Body of pancreas (tissue), 4 donors: Measurements from ENCODE around the gene RDH16. TPM values are rescaled to one million over a fixed set of nuclear protein-coding genes. Genes with fewer than 3 reads are reported as not detected.

Experiments
- ATAC-seq: fragments of 150-250 bp; one replicate; pipeline ENCODE4 v1.9.1; 2016
- DNase-seq, 4 donors: peaks; one replicate each; pipeline ENCODE4 v3.0.0-alpha.2; 2019
- H3K27ac ChIP-seq, 4 donors: fragments of 200-600 bp; sonication (generic); 1 replicate in 3 of 4; 2 replicates in 1 of 4; pipeline versions ENCODE4 v1.5.1 to v1.6.1; 2016 to 2019; ENCODE audit warnings: mild to moderate bottlenecking in 1 of 4, mixed read lengths in 1 of 4, moderate library complexity in 1 of 4
- H3K27me3 ChIP-seq, 2 donors: fragments of 200-600 bp; sonication (generic); one replicate each; pipeline ENCODE4 v1.6.0; 2016; ENCODE audit warnings: mild to moderate bottlenecking in 1 of 2
- H3K36me3 ChIP-seq, 2 donors: fragments of 200-600 bp; sonication (generic); replicated peaks in 1 of 2; 2 replicates each; pipeline ENCODE4 v1.5.1; 2016; ENCODE audit warnings: low read depth in 2 of 2; ENCODE audit not compliant: insufficient read depth in 1 of 2
- H3K4me1 ChIP-seq: fragments of 200-600 bp; sonication (generic); one replicate; pipeline ENCODE4 v1.6.0; 2016
- H3K4me3 ChIP-seq, 2 donors: fragments of 200-600 bp; sonication (generic); 1 replicate in 1 of 2; 2 replicates in 1 of 2; pipeline ENCODE4 v1.5.1; 2016 to 2019
- H3K9me3 ChIP-seq, 3 donors: fragments of 200-600 bp; sonication (generic); 1 replicate in 2 of 3; 2 replicates in 1 of 3; pipeline ENCODE4 v1.5.1; 2016
- CTCF ChIP-seq, 7 experiments: fragments of 450-650 bp in 4 of 7; fragments of 200-600 bp in 3 of 7; sonication (generic) in 3 of 7; IDR thresholded peaks; one replicate each; pipeline ENCODE4 v1.5.1; 2016 to 2019; ENCODE audit warnings: antibody characterized with exemption in 7 of 7
- POLR2A ChIP-seq, 3 donors: fragments of 450-650 bp; IDR thresholded peaks; one replicate each; pipeline ENCODE4 v1.6.1; 2016; ENCODE audit warnings: antibody characterized with exemption in 3 of 3, mild to moderate bottlenecking in 2 of 3
- WGBS, 2 donors: methylation state at CpG; one replicate each; pipeline ENCODE4 v1.1.5; 2017; 5-methylcytosine and 5-hydroxymethylcytosine counted together
- intact Hi-C: fragments of 100-400 bp; cut with DNase I; formaldehyde crosslinking; loops from one replicate; pipeline ENCODE4 v1.15.1; 2023
- total RNA-seq, 2 donors: library from RNA; depleted of rRNA; stranded (reverse); fragments of >200 nt; gene quantifications; one replicate each; pipeline ENCODE4 v1.1.0, GENCODE V29; 2016

Gene RDH16, protein sequence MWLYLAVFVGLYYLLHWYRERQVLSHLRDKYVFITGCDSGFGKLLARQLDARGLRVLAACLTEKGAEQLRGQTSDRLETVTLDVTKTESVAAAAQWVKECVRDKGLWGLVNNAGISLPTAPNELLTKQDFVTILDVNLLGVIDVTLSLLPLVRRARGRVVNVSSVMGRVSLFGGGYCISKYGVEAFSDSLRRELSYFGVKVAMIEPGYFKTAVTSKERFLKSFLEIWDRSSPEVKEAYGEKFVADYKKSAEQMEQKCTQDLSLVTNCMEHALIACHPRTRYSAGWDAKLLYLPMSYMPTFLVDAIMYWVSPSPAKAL
- 1 to 10 TPM in 1 of 2 donors, under 1 TPM in 1; 0.99 to 1.3 TPM for total RNA-seq

DNA sequence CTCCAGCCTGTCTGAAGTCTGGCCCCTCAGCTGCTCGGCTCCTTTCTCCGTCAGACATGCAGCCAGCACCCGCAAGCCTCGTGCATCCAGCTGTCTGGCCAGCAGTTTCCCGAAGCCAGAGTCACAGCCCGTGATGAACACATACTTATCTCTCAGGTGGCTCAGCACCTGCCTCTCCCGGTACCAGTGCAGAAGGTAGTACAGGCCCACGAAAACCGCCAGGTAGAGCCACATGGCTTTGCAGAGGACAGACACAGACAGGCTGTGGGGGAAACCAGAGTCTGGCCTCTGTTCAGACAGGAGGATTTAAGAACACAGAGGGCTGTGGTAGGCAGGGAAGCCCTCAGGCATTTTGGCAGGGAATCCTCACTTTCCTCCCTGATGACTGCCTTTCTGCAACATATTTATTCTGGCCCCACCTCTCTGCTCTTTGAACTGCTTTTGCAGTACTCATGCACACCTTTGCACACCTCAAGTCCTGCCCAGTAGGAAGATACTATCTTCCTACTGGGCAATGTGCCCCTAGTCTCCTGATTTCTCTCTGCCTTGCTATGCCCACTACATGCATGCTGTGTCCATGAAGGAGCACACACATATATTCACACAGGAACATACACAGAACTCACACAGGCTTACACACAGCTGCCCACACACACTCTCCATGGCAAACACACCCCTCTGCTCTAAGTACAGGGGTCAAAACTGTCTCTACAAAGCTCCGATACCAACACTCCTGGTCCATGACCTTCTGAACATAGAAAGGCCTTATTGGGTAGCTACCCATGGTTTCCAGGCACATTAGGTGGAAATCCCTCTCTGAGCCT lies at the start of gene RDH16:
TSS of gene RDH16 (minus strand) at position 380 of the 824 bp plus-strand sequence. CDS start at position 234, 146 bp downstream.
- Histone ChIP-seq H3K4me3 (no peak within 1 kb of the TSS), H3K9me3 (no peaks in the 10 kb centered on the region), H3K4me1 (no peaks in the 10 kb centered on the region), H3K27me3 (no peaks in the 10 kb centered on the region), H3K27ac (no peak within 1 kb of the TSS), H3K36me3 (no peaks in the 10 kb centered on the region)
- ATAC-seq (no peak), DNase-seq (no peak)
- intact Hi-C loops: no loop called here
- TF ChIP-seq CTCF (IDR thresholded peaks at IDR 0.05): no peak
- TF ChIP-seq POLR2A (IDR thresholded peaks at IDR 0.05): no peak
- 85 to 86% methylated on average over 10 of the region's 10 CpGs for WGBS, 2 donors

GRCh38 chr12:57006809-57007475 lies 49.5 kb upstream of the RDH16 start:
- Histone ChIP-seq H3K27ac (peak overlapping the region in 3 of 4 donors; percentile 37 to 51 (median 48)), H3K36me3 (peaks cover 0 to 7% of the 10 kb centered on the region in 2 donors), H3K27me3 (no peaks in the 10 kb centered on the region), H3K4me1 (peaks cover 17% of the 10 kb centered on the region), H3K9me3 (no peaks in the 10 kb centered on the region), H3K4me3 (no peak overlapping the region)
- ATAC-seq: no peak
- no peak for DNase-seq
- no peak for TF ChIP-seq CTCF (IDR thresholded peaks at IDR 0.05)
- no peak for TF ChIP-seq POLR2A (IDR thresholded peaks at IDR 0.05)
- intact Hi-C loops: no loop called here
- WGBS, 2 donors: 53 to 62% methylated on average over 10 of the region's 10 CpGs

- H3K4me3 ChIP-seq: peak within 1 kb of the TSS; percentile 59 to 90
- peak in 1 of 3 donors; percentile 25 for TF ChIP-seq POLR2A (IDR thresholded peaks at IDR 0.05)
- peak in 6 of 7 experiments; percentile 32 to 64 (median 44) for TF ChIP-seq CTCF (IDR thresholded peaks at IDR 0.05)
- H3K27ac ChIP-seq: peak within 1 kb of the TSS; percentile 35 to 76 (median 60)
- no peaks in the 10 kb centered on the region for H3K27me3 ChIP-seq
- 0 to 2% methylated on average over 19 to 27 of the region's 94 CpGs for WGBS, 2 donors
- intact Hi-C loops: no loop called here
- ATAC-seq: peak; percentile 94
- peak; percentile 54 to 73 (median 61) for DNase-seq
- H3K36me3 ChIP-seq: peaks cover 0 to 7% of the 10 kb centered on the region in 2 donors
- H3K9me3 ChIP-seq: no peaks in the 10 kb centered on the region
- H3K4me1 ChIP-seq: peaks cover 25% of the 10 kb centered on the region
These were observed 48.8 kb upstream of the RDH16 start, which contains the start of gene ZBTB39 for GRCh38 chr12:57005980-57006808. Gene ZBTB39 (minus strand): TSS chr12:57006546. CDS start chr12:57004917, 1,629 bp downstream.

DNA sequence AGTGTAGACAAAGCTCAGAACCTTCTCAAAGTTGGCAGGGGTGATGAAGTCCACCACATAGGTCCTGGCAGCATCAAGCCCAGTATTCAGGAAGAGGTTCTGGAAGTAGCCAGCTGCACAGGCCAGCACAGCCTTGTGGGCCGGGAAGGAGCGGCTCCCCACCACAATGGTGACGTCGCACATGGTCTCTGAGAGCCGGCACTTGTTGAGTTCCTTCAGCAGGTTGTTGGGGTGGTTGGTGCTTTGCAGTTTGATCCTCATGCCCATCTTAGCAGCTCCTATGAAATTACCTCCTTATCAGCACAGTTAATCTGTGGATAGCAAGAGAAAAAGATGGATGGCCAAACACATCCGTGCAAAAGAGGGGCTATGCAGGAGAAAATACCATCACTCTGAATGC lies 47.2 kb upstream of the RDH16 start:
- intact Hi-C loops: no loop called here
- Histone ChIP-seq H3K4me3 (no peak overlapping the region), H3K9me3 (no peaks in the 10 kb centered on the region), H3K36me3 (peaks cover 0 to 9% of the 10 kb centered on the region in 2 donors), H3K27me3 (no peaks in the 10 kb centered on the region), H3K27ac (no peak overlapping the region), H3K4me1 (peaks cover 25% of the 10 kb centered on the region)
- WGBS, 2 donors: 21 to 81% methylated on average over 1 to 6 of the region's 6 CpGs
- ATAC-seq (no peak), DNase-seq (no peak)
- TF ChIP-seq CTCF (IDR thresholded peaks at IDR 0.05) (no peak), POLR2A (IDR thresholded peaks at IDR 0.05) (no peak)
